Immature natural killer cell (primary cell): Measurements from ENCODE around the gene ARHGAP24. TPM values are rescaled to one million over a fixed set of nuclear protein-coding genes. Genes with fewer than 3 reads are reported as not detected.
A peak's percentile ranks its signal among the peaks of the same experiment; 100 is the strongest.

Source experiments
- DNase-seq, 3 donors: peaks; one replicate each; pipeline ENCODE4 v3.0.0; 2022; ENCODE audit warnings: mixed read lengths in 1 of 3
- H3K27ac Mint-ChIP-seq, 6 donors: one replicate each; pipeline ENCODE4 v1.8.0; 2020; ENCODE audit warnings: mixed read lengths in 6 of 6, mild to moderate bottlenecking in 5 of 6, inconsistent platforms in 4 of 6, moderate library complexity in 3 of 6
- H3K27me3 Mint-ChIP-seq, 3 donors: one replicate each; pipeline ENCODE4 v1.8.0; 2020 to 2021; ENCODE audit warnings: low read depth in 3 of 3, mild to moderate bottlenecking in 3 of 3, mixed read lengths in 3 of 3, moderate library complexity in 3 of 3, inconsistent platforms in 1 of 3
- H3K36me3 Mint-ChIP-seq, 3 donors: one replicate each; pipeline ENCODE4 v1.8.0; 2020; ENCODE audit warnings: mixed read lengths in 3 of 3, inconsistent platforms in 2 of 3, mild to moderate bottlenecking in 2 of 3
- H3K4me1 Mint-ChIP-seq, 2 donors: one replicate each; pipeline ENCODE4 v1.8.0; 2020; ENCODE audit warnings: inconsistent platforms in 2 of 2, mild to moderate bottlenecking in 2 of 2, mixed read lengths in 2 of 2, moderate library complexity in 1 of 2
- H3K4me3 Mint-ChIP-seq, 5 donors: one replicate each; pipeline ENCODE4 v1.8.0; 2020; ENCODE audit warnings: mild to moderate bottlenecking in 5 of 5, mixed read lengths in 5 of 5, inconsistent platforms in 3 of 5, moderate library complexity in 3 of 5
- H3K9me3 Mint-ChIP-seq, 6 donors: one replicate each; pipeline ENCODE4 v1.8.0; 2020; ENCODE audit warnings: mild to moderate bottlenecking in 6 of 6, mixed read lengths in 6 of 6, inconsistent platforms in 4 of 6, moderate library complexity in 3 of 6
- polyA plus RNA-seq, 3 donors: library from polyadenylated mRNA; unstranded; fragments of 300-500 nt; fragmentation: Illumina TruSeq; gene quantifications; one replicate each; pipeline ENCODE4 v1.2.3, GENCODE V29; 2021

ARHGAP24 gene
- polyA plus RNA-seq, 3 donors from 2014 or later = 0.06 to 0.24 TPM; not detected in 1

DNA sequence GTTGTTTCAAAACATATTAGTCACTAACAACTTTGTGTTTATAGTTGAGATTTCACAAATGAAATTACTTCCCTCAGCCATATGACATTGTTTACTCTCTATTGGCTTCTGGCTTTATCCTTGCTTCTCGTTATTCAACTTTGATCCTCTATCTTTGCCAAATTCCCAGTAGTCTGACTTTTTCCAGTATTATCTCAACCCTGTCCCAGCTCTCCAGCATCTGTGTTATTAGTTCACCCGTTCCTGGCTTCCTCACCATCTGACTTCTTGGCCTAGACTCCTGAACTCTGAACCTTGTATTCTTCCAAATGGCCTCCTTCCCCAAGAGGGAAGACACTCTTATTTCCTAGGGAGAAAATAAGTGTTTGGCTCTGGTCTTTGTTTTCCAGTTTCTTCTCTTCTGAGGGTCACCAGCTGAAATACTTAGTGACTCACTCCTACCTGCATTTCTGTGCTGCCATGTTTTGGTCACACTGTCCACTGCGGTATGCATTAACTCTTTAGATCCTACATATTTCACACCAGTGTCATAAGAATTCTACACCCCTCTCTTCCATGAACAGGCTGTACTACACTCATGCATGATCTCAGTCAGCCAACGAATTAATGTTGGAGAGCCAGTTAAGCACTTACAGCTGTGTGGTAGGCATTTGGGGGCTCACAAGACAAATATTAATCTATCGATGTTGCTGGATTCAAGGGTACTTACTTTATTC is 17.0 kb upstream of the ARHGAP24 start:
- Mint-ChIP-seq H3K4me1 (no peaks in the 10 kb centered on the region), H3K4me3 (no peak overlapping the region), H3K9me3 (peaks cover 3 to 42% (median 9%) of the 10 kb centered on the region in 6 donors), H3K36me3 (no peaks in the 10 kb centered on the region), H3K27ac (no peak overlapping the region), H3K27me3 (peaks cover 0 to 1% (median 0%) of the 10 kb centered on the region in 3 donors)
- no peak for DNase-seq

DNA sequence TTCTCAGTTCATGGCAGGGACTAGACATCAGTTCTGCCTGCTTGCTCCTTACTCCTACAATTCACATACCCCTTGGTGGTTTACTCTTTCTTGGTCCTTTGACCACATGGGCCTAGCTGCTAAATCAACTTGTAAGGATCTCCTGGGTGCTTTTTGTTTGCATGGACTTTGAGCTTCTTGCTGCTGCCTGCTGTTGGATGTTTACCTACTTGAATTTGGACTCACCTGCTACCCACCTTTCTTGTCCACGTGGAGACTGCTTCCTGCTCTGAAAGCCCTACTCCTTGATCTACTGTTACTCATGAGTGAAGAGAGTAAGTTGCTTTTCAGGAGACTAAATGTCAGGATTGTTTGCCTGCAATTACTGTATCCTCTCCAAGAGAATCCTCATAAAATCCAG is 15.2 kb upstream of the ARHGAP24 start:
- Mint-ChIP-seq H3K36me3 (no peaks in the 10 kb centered on the region), H3K9me3 (peaks cover 3 to 33% (median 6%) of the 10 kb centered on the region in 6 donors), H3K27me3 (peaks cover 0 to 2% (median 0%) of the 10 kb centered on the region in 3 donors), H3K4me3 (no peak overlapping the region), H3K27ac (no peak overlapping the region), H3K4me1 (no peaks in the 10 kb centered on the region)
- no peak for DNase-seq

DNA sequence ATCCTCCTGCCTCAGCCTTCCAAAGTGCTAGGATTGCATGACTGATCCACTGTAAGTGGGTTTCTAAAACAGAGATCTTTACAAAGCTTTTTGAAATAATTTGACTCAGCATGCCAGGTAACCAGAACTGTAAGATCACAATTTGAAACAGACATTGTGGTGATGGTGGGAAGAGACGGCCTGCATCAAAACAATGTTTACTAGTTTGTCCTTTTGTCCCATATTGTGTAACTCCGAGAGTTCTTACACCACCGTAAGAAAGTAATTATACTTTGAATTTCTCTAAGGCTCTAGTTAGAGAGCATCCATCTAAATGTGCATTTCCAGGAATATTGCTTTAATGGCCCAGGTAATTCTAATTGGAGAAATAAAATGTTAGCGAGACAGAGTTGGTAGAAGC is 594 bp upstream of the ARHGAP24 start:
- no peak for DNase-seq
- H3K36me3 Mint-ChIP-seq = peaks cover 0 to 4% (median 0%) of the 10 kb centered on the region in 3 donors
- peak overlapping the region in 1 of 5 donors; percentile 3 for H3K4me3 Mint-ChIP-seq
- no peaks in the 10 kb centered on the region for H3K4me1 Mint-ChIP-seq
- no peak overlapping the region for H3K27ac Mint-ChIP-seq
- peaks cover 5 to 38% (median 11%) of the 10 kb centered on the region in 6 donors for H3K9me3 Mint-ChIP-seq
- H3K27me3 Mint-ChIP-seq = peaks cover 0 to 6% (median 0%) of the 10 kb centered on the region in 3 donors

DNA sequence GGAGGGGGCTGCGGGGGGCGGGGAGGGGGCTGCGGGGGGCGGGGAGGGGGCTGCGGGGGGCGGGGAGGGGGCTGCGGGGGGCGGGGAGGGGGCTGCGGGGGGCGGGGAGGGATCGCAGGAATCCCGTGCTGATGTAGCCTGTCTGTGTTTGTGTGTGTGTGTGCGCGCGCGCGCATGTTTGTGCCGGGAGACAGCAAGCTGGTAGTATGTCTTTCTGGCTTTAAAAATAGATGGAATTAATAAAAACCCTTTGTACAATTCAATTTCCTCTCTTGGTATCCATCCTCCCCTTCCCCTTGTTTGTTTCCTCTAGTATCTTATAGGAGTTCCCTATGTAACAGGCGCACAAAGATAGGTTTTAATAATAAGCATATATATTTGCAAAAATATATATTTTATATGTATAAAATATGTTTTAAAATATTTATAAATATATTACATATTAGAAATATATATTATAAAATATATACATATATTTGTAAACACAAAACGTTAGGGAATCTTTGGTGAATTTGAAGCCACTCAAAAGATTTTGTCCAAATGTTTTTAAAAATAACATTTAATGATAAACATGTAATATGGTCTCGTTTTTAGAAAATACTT is 782 bp downstream of the ARHGAP24 start:
- Mint-ChIP-seq H3K4me1 (no peaks in the 10 kb centered on the region), H3K27me3 (peaks cover 0 to 6% (median 0%) of the 10 kb centered on the region in 3 donors)

DNA sequence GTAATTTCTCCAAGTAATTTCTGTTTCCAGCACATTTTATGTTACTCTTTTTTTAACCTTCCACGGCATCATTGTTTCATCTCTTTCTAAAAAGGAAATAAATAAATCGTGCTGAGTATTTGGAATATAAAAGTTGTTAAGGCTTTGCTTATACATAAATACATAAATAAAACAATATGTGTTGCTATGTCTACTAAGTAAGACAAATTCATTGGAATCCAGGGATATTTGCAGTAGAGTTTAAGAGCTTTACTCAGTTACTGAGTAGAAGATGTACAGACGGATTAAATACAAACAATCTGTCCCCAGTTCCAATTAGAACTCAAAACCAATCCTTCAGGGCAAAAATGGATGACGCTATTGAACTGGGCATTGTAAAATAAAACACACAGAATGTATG is 1.4 kb downstream of the ARHGAP24 start:
- H3K27me3 Mint-ChIP-seq = peaks cover 0 to 6% (median 0%) of the 10 kb centered on the region in 3 donors
- no peak overlapping the region for H3K4me3 Mint-ChIP-seq
- H3K36me3 Mint-ChIP-seq = peaks cover 0 to 4% (median 0%) of the 10 kb centered on the region in 3 donors
- H3K4me1 Mint-ChIP-seq = no peaks in the 10 kb centered on the region
- no peak for DNase-seq
- H3K9me3 Mint-ChIP-seq = peaks cover 5 to 32% (median 9%) of the 10 kb centered on the region in 6 donors
- no peak overlapping the region for H3K27ac Mint-ChIP-seq

More for the DNA sequence above, 782 bp downstream of the ARHGAP24 start:
- no peak overlapping the region for H3K4me3 Mint-ChIP-seq
- H3K36me3 Mint-ChIP-seq = peaks cover 0 to 4% (median 0%) of the 10 kb centered on the region in 3 donors
- H3K27ac Mint-ChIP-seq = no peak overlapping the region
- DNase-seq = no peak
- H3K9me3 Mint-ChIP-seq = peaks cover 5 to 32% (median 9%) of the 10 kb centered on the region in 6 donors

DNA sequence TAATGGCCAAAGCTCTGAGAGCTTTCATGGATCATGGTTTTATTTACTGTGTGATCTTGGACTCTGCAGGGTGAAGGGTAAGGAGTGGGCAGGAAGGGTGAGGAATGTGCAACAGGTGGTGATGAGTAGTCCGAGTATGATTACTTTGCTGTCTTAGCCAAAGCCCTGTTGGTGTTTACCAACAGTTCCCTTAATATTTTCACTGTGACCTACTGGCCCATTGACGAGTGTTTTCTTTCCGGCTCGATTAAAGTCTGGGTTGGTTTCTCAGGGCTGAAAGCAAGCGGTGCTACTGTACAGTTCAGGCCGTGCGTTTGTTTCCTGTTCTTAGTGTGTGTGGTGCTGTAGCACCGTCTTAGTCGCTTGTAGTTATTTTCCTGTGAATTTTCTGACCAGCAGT is 2.6 kb downstream of the ARHGAP24 start:
- H3K4me3 Mint-ChIP-seq = no peak overlapping the region
- peaks cover 0 to 6% (median 0%) of the 10 kb centered on the region in 3 donors for H3K27me3 Mint-ChIP-seq
- peaks cover 0 to 4% (median 0%) of the 10 kb centered on the region in 3 donors for H3K36me3 Mint-ChIP-seq
- DNase-seq = no peak
- peaks cover 6 to 28% (median 11%) of the 10 kb centered on the region in 6 donors for H3K9me3 Mint-ChIP-seq
- no peaks in the 10 kb centered on the region for H3K4me1 Mint-ChIP-seq
- H3K27ac Mint-ChIP-seq = no peak overlapping the region

DNA sequence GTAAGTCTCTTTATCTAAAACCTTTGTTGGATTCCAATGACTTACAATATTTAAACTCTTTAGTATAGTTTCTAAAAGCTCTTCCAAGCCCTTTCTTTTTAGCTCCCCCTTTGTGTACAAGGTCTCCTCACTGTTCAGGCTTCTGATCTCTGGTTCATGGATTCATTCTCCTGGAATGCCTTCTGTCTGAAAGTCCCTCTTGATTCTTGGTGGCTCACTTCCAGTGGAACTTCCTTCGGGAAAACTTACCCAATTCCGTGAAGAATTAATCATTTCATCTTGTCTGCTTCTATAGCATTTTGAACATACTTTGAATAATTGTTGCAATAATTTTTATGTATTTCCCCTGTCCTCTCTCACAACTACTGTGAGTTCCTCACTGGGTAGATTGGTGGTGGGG is 3.6 kb downstream of the ARHGAP24 start:
- Mint-ChIP-seq H3K27me3 (peaks cover 0 to 6% (median 0%) of the 10 kb centered on the region in 3 donors), H3K36me3 (peaks cover 0 to 4% (median 0%) of the 10 kb centered on the region in 3 donors), H3K27ac (no peak overlapping the region), H3K4me1 (no peaks in the 10 kb centered on the region), H3K4me3 (no peak overlapping the region), H3K9me3 (peaks cover 6 to 26% (median 11%) of the 10 kb centered on the region in 6 donors)
- no peak for DNase-seq

DNA sequence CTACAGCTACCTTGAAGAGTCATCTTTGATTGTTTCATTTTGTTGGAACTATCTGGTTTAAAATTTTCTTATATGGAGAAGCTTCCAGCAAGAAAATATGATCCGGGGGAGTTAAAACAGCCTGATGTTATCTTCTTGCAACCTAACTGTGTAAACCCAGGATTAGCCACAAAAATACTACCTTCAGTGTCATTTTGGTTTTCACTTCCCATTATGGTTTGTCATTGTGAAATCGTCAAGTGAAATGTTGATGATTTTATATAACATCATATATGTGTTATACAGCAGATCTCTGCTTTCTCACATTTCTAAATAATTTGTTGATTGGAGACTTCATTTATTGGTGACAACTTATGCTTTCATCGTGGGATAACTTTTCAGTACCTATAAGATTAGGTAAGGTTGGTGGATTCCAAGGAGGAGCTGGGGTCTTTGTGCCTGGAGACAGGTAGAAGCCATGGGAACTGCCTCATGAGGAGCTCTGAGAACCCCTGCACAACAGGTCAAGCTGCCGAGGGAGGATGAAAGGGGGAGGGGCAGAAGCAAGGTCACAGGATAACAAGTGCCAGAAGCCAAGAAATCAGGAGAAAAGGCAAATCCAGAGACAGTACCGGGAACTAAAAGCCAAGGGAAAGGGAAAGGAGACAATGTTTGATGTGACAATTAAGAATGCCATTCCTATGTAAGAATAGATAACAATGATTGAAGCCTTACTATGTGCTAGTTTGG is 7.2 kb downstream of the ARHGAP24 start:
- Mint-ChIP-seq H3K4me3 (no peak overlapping the region), H3K4me1 (no peaks in the 10 kb centered on the region), H3K27ac (no peak overlapping the region), H3K9me3 (peaks cover 5 to 23% (median 6%) of the 10 kb centered on the region in 6 donors), H3K36me3 (no peaks in the 10 kb centered on the region), H3K27me3 (peaks cover 0 to 4% (median 0%) of the 10 kb centered on the region in 3 donors)
- no peak for DNase-seq

DNA sequence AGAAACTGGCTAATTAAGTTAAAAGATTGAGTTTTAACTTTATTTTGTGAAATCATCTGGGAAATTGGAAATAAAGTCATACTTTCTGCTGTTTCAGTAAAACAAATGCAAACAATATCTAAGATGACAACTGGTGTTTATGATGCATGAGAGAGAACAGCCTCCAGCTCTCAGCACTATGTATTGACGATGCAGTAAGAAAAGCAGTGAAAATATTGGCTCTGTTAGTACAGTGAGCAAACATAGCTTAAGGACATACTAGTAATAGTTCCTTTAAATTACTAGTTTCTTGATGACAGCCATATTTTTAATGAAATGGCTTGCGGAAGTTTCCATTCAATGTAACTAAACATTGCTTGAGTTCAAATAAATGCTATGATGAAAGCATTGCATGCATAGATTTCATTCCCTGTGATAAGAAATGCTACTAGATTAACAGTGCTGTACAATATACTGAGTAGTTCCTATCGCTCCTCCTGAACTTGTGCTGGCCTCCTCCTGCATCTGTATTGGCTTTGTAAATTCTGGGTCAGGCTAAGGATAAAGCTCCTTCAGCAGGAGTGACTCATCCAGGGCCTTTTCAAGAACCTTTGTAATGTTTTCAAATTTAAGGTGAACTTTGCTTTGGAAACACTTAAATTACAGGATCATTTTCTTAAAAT is 11.6 kb downstream of the ARHGAP24 start:
- Mint-ChIP-seq H3K27me3 (no peaks in the 10 kb centered on the region), H3K27ac (no peak overlapping the region), H3K4me3 (no peak overlapping the region), H3K4me1 (no peaks in the 10 kb centered on the region), H3K36me3 (no peaks in the 10 kb centered on the region), H3K9me3 (peaks cover 0 to 9% (median 2%) of the 10 kb centered on the region in 6 donors)
- DNase-seq = no peak

DNA sequence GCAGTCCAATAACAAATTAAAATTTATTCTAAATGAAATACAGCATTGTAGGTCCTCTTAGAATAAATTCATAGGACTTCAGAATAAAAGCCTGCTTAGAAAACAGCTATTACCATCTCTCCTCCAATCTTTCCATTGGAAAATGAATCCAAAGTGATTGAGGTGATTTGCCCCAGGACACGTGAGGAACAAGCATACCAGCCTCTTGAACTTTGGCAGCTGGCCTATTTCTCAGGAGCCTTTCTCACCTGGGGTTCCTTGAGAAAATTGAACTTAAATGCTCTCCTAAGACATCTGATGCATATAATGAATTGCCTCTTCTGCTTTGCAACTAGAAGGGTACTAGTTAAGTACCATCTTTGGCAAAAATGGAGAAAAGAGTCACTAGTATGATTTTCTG is 13.5 kb downstream of the ARHGAP24 start:
- Mint-ChIP-seq H3K4me3 (no peak overlapping the region), H3K36me3 (no peaks in the 10 kb centered on the region), H3K27me3 (no peaks in the 10 kb centered on the region), H3K27ac (no peak overlapping the region), H3K4me1 (no peaks in the 10 kb centered on the region), H3K9me3 (peaks cover 0 to 13% (median 7%) of the 10 kb centered on the region in 6 donors)
- no peak for DNase-seq

DNA sequence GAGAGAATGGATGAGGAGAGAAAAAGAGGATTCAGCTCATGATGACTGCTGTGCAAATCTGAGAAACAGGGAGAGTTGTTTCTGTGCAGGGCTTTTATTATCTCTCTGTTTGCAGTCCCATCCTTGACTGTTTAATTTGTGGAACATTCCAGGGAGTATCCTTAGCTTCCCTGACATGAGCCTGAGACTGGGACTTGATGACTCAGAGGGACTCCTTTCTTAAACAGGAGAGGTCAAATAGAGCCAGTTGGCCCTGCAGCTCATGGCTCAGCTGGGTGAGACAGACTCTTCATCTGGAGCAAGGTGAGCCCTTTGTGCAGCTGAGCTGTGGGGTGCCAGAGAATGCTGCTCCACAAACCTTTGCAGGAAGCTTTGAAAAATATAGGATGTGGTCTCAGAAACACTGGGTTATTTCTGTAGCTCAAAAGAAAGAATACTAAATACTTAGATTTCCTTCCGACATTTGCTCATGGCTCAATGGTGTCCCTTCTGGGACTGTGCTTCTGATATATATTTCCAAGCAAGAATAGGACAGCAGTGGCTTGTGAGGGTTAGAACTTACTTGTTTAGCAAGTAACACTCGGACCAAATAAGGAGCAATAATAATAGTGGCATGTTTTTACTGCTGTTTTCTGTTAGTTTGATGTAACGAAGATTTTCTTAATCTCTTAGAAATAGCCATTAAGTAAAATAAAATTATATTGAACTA is 14.5 kb downstream of the ARHGAP24 start:
- DNase-seq = no peak
- Mint-ChIP-seq H3K4me3 (no peak overlapping the region), H3K36me3 (no peaks in the 10 kb centered on the region), H3K4me1 (no peaks in the 10 kb centered on the region), H3K27me3 (no peaks in the 10 kb centered on the region), H3K9me3 (peaks cover 2 to 15% (median 11%) of the 10 kb centered on the region in 6 donors), H3K27ac (no peak overlapping the region)

DNA sequence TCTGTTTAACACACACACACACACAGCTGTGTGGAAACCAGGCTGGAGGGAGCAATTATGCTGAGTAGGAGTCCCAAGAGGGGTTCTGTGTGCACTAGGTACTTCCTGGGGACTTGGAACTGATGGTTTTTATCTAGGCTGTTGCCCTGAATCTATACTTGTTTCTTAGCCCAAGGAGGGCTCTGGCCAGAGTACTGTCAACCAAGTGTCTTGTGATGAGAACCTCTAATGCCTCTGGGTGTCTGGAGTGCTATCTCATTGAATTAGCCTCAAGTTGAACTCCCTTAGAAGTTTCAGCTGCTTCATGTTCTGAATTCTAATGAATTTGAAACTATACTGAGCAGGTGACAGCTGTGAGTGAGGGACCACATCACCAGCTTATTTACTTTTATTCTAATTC is 16.6 kb downstream of the ARHGAP24 start:
- Mint-ChIP-seq H3K27me3 (no peaks in the 10 kb centered on the region), H3K36me3 (no peaks in the 10 kb centered on the region), H3K4me1 (no peaks in the 10 kb centered on the region), H3K27ac (no peak overlapping the region), H3K9me3 (peaks cover 7 to 19% (median 14%) of the 10 kb centered on the region in 6 donors), H3K4me3 (no peak overlapping the region)
- DNase-seq = no peak

DNA sequence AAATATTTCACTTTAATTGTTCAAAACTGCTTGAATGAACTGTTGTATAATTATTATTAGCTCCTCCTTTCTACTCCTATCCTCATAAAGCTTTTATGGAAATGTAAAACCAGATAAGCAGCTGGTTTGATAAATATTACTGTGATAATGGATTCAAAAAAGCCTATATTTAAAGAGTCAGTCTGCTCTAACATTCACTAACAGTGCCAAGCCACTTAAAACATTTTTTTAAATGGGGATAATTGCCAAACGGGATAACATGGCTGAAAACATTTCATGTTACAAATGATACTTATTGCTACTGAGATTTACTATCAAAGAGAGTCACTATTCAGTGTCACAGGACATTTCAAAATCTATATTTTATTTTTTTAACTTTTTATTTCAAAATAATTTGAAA is 17.4 kb downstream of the ARHGAP24 start:
- no peaks in the 10 kb centered on the region for H3K27me3 Mint-ChIP-seq
- peaks cover 3 to 23% (median 13%) of the 10 kb centered on the region in 6 donors for H3K9me3 Mint-ChIP-seq
- no peaks in the 10 kb centered on the region for H3K4me1 Mint-ChIP-seq
- no peak for DNase-seq
- H3K27ac Mint-ChIP-seq = no peak overlapping the region
- no peaks in the 10 kb centered on the region for H3K36me3 Mint-ChIP-seq
- H3K4me3 Mint-ChIP-seq = no peak overlapping the region
